ENCODE data around the gene KIF5A.
"Not testable (repeated sequence)": the region's sequence is repeated elsewhere in the genome, so short reads cannot be mapped to it uniquely, and the experiment has no call there.

The KIF5A gene

GRCh38 chr12:57585156-57585555 lies 35.3 kb downstream of the KIF5A start:
- DNase-seq = no peak

GRCh38 chr12:57586128-57586527 lies 36.3 kb downstream of the KIF5A start:
- DNase-seq = no peak

GRCh38 chr12:57586832-57587429 lies 37.1 kb downstream of the KIF5A start:
- no peak for DNase-seq

GRCh38 chr12:57588951-57589610 lies 39.2 kb downstream of the KIF5A start:
- not testable (repeated sequence) for DNase-seq

- no peak for DNase-seq
Observed at GRCh38 chr12:57590479-57590863, 40.6 kb downstream of the KIF5A start.

- DNase-seq = peak; percentile 77
Observed at GRCh38 chr12:57590864-57591781, 41.3 kb downstream of the KIF5A start, which contains the start of gene PIP4K2C. Gene PIP4K2C (plus strand): TSS chr12:57591192. CDS start chr12:57591290, 98 bp downstream.

GRCh38 chr12:57591782-57592325 lies 42.0 kb downstream of the KIF5A start:
- DNase-seq = no peak

GRCh38 chr12:57592551-57593165 lies 42.8 kb downstream of the KIF5A start:
- no peak for DNase-seq

GRCh38 chr12:57593187-57593586 lies 43.3 kb downstream of the KIF5A start:
- no peak for DNase-seq

- DNase-seq = no peak
Observed at GRCh38 chr12:57600395-57600794, 50.6 kb downstream of the KIF5A start.

- no peak for DNase-seq
Observed at GRCh38 chr12:57602544-57602943, 52.7 kb downstream of the KIF5A start.

GRCh38 chr12:57603324-57603723 lies 53.5 kb downstream of the KIF5A start:
- no peak for DNase-seq

- no peak for DNase-seq
Observed at GRCh38 chr12:57603815-57604453, 54.1 kb downstream of the KIF5A start.

- DNase-seq = peak; percentile 34
Observed at GRCh38 chr12:57604454-57604991, 54.7 kb downstream of the KIF5A start, which contains the start of gene DTX3. Gene DTX3 (plus strand): TSS chr12:57604824. CDS start chr12:57606518, 1,694 bp downstream.

- DNase-seq = no peak
Observed at GRCh38 chr12:57604992-57605810, 55.4 kb downstream of the KIF5A start.

GRCh38 chr12:57605811-57606311 lies 56.0 kb downstream of the KIF5A start:
- DNase-seq = no peak

- no peak for DNase-seq
Observed at GRCh38 chr12:57606399-57606798, 56.6 kb downstream of the KIF5A start.

- no peak for DNase-seq
Observed at GRCh38 chr12:57606821-57607220, 57.0 kb downstream of the KIF5A start.

GRCh38 chr12:57607958-57608663 lies 58.3 kb downstream of the KIF5A start:
- DNase-seq = no peak
